Left renal pelvis (tissue), 4 donors: ENCODE results near the gene KCNJ6. TPM values are rescaled to one million over a fixed set of nuclear protein-coding genes. Genes with fewer than 3 reads are reported as not detected.
"Not testable (repeated sequence)": the region's sequence is repeated elsewhere in the genome, so short reads cannot be mapped to it uniquely, and the experiment has no call there.

ENCODE experiments used
- DNase-seq, 4 donors: peaks; one replicate each; pipeline ENCODE4 v3.0.0-alpha.2; 2013; ENCODE audit warnings: low read depth in 4 of 4, low spot score in 3 of 4
- polyA plus RNA-seq, 4 donors: library from polyadenylated mRNA; unstranded; fragments of 120-200 nt; gene quantifications; one replicate each; pipeline ENCODE4 v1.2.1, GENCODE V29; 2013; ENCODE audit not compliant: insufficient read length in 4 of 4

Gene KCNJ6
- polyA plus RNA-seq, 4 donors = 0.23 to 0.49 (median 0.27) TPM

DNA sequence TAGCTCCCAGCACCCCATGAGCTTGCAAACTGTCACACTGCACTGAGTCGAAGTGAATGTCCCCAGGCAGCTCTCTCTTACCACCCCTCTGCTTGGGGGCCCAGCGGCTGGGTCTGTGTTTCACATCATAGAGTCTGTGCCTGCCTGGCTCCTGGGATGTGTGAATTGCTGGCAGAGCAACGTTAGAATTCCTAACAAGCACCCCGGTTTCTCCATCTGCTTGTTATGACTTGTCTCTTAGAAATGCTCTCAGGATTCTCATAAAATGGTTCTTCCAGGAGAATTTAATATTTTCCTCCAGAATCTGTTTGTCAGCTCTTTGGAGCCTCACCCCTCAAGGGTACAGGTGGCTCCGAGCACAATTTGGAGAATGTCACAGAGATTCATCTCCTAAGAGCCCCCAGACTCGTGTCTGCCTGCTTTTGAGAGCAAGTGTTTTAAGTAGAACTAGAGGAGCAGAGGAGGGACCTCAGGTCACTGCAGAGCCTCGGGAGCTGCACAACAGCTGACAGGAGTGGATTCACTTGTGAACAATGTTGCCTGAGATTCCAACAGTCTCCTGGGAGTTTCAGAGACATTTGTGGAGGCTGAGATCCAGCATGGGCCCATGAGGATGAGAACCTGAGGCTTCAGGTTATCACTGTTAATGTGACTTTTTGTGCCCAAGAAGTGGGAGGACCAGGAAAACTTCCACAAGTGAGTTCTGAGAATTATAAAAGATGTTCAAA lies 131.5 kb downstream of the KCNJ6 start:
- no peak for DNase-seq

GRCh38 chr21:37783016-37783415 lies 133.2 kb downstream of the KCNJ6 start:
- no peak for DNase-seq

DNA sequence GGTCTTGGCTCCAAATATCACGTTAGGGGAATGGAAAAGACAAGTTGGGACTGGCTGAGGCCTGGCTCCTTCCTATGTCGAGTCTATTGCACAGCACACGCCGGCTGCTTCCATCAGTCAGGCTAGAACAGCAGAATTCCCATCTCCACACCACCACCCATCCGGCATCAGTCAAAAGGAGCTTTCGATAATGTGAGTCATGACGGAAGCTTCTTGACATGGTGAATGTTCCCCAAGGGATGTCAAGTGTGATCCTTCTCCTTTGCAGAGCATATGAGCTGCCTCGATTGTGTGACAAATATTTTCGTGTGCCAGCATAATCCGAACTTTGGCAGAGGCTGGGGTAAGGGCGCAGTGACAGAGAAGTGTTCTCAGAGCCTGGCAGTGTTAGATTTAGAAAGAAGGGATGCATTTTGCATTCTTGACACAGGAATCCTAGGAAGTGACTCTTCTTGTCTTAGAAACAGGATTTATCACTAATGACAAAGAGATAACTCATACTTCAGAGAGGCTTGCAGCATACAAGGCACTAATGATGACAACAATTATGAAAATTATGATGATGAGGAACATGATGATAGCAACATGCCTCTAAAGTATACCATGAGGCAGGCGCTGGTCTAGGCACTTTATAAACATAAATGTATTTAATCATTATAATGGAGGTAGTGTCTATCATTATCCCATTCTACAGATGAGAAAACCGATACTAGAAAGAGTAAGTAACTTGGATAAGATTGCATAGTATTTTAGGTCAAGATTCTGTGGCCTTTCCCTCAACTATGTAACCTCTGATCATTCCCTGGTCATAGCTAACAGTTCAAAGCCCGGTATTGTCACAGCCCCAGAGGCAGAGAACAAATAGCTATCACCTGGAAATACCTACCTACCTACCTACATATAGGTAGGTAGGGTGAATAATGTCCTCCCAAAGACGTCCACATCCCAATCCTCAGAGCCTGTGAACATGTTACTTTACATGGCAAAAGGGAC lies 135.0 kb downstream of the KCNJ6 start:
- DNase-seq = no peak

DNA sequence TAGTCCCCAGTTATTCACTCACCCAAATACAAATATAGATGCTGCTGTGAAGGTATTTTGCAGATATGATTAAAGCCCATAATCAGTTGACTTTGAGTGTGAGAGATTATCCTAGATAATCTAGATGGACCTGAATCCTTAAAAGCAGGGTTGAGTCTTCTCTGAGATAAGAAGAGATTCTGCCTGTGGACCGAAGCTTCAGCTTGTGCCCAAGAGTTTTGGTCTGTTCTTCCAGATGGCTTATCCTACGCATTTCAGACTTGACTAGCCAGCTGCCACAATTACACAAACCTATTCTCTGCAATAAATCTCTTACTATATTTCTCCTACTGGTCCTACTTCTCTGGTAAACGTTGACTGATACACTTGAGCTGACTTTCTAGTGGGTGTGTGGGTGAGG lies 145.1 kb downstream of the KCNJ6 start:
- no peak for DNase-seq

DNA sequence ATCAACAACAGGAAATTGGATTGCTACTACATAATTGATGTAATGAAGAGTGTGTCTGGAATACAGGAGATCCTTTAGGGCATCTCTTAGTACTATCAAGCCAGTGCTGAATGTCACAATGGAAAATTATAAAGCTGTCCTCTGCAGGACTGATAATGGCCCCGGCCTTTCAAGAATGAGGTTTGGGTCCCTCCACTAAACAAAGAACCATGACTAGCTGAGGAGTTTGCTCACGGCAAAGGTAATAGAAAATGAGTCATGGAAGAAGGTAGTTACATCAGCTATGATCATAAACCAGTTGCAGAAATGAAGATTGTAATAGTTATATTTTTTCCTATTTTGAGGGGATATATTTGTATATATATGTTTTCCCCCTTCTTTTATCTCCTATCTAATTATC lies 145.8 kb downstream of the KCNJ6 start:
- no peak for DNase-seq

DNA sequence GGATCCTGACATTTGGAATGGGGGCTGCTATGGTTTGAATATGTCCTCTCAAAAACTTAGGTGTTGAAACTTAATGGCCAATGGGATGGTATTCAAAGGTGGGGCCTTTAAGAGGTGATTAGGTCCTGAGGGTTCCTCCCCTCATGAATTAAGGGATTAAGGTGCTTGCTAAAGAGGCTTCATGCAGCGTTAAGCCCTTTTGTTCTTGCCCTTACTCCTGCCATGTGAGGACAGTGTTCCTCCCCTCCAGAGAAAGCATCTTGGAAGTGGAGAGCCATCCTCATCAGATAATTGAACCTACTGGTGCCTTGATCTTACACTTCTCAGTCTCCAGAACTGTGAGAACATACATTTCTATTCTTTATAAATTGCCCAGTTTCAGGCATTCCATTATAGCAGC lies 146.6 kb downstream of the KCNJ6 start:
- no peak for DNase-seq

DNA sequence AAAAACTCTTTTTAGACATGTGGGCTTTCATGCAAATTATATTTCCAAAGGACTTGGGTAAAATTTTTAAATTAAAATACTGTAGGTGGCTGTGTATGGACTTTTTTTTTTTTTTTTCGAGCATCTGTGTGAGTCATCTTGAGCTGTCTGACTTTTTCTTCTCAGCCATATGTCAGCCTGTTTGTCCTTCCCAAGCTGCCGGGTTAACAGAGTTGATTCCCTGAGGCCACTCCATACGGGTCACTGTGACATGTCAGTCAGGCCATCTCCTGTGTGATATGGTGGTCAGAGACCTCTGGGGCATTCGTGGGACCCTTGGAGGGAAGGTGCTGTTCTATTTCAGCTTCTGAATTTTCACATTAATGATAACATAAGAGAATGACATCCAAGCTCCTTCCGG lies 148.3 kb downstream of the KCNJ6 start:
- DNase-seq = no peak

DNA sequence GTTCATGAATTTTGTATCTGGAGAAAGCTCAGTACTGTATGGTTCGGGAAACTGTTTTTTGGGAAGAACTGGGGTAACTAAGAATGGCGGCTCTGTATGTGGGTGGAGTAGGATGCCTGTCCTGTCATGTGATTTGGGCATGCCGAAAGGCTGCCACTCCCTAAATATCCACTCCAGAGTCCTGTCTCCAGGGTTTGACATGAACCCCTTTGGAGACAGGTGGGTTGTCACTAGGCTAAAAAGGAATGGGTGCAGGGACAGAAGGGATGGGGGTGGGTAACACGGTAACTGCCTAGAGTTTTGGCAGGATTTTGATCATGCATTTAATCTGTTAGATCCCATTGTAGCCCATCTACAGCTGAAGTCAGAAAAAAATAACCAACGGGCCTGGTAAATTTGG lies 150.1 kb downstream of the KCNJ6 start:
- no peak for DNase-seq

DNA sequence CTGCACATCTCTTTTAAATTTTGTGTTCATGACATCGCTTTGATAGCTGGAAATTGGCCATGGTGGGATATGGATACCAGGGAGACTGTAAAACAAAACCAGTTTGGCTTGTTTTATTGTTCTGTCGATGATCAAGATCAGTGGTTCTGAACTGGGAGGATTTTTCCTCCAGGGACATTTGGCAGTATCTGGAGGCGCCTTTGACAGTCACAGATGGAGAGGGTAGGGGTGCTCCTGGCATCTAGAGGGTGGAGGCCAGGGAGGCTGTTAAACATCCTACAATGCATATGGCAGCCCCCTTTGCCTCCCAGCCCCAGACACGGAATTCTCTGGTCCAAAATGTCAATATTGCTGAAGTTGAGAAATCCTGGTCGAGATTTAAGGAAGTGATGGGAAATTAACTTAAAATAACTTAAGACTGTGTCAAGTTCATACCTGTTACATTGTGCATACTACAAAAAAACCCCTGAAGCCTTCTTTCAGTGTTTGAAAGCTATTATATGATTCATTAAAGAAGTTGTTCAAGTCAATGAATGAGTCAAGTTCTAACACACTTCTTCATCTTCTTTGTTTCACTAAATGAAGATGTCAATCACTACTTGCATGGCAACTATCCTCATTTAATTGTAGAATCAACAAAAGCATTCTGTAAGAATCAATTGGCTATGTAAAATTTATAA lies 150.9 kb downstream of the KCNJ6 start:
- DNase-seq = no peak

GRCh38 chr21:37764691-37765090 lies 151.6 kb downstream of the KCNJ6 start:
- DNase-seq = no peak

DNA sequence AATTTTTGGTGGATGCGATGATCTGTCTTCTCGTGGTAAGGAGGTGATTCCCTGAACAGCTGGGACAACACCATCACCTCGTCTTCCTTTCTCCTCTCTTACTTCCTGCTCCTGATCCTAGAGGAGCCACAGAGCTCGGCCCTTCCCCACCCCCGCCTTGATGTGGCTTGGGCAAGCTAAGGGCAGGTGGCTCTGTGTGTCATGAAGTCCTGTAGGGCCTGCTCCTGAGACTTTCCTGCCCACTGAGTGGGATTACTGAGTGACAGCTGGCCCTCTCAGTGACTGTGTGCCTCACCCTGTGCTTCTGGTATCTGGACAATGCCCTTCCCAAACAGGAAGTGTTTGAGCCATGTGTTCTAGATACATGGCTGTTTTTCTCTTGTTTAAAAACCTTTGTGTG lies 153.0 kb downstream of the KCNJ6 start:
- DNase-seq = no peak

GRCh38 chr21:37762606-37763005 lies 153.7 kb downstream of the KCNJ6 start:
- no peak for DNase-seq

DNA sequence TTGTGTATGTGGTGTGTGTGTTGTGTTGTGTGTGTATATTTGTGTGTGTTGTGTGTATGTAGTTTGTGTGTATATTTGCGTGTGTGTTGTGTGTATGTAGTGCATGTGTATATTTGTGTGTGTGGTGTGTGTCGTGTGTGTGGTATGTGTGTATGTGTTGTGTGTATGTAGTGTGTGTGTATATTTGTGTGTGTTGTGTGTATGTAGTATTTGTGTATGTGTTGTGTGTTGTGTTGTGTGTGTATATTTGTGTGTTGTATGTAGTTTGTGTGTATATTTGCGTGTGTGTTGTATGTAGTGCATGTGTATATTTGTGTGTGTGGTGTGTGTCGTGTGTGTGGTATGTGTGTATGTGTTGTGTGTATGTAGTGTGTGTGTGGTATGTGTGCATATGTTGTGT lies 154.9 kb downstream of the KCNJ6 start:
- DNase-seq = not testable (repeated sequence)

- no peak for DNase-seq
These were observed 156.5 kb downstream of the KCNJ6 start for GRCh38 chr21:37759777-37760176.

GRCh38 chr21:37758982-37759381 lies 157.3 kb downstream of the KCNJ6 start:
- DNase-seq = peak in 1 of 4 donors; percentile 19

GRCh38 chr21:37757606-37758376 lies 158.5 kb downstream of the KCNJ6 start:
- DNase-seq = no peak

DNA sequence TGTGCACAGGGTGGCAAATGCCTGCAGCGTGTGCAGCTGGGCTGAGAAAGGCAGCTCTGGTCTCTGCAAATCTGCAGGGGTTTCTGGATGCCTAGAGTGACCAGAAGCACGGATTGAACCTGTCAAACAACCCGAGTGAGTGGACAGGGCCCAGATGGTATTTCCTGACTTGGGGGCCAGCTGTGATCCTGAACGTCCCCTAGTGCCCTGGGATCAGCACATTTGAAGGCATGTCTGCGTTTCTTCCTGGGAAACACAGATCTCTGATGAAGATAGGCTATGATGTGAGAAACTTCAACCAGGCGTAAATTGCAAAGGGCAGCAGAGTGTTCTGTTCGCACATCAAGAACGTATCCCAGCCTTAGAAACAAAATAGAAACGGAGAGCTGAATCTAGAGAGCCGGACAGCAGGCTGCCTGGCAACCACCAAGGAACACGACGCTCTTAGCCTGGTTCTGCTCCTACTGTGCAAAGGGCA lies 163.1 kb downstream of the KCNJ6 start:
- no peak for DNase-seq

- DNase-seq = no peak
These were observed 164.8 kb downstream of the KCNJ6 start for GRCh38 chr21:37751268-37751975.

DNA sequence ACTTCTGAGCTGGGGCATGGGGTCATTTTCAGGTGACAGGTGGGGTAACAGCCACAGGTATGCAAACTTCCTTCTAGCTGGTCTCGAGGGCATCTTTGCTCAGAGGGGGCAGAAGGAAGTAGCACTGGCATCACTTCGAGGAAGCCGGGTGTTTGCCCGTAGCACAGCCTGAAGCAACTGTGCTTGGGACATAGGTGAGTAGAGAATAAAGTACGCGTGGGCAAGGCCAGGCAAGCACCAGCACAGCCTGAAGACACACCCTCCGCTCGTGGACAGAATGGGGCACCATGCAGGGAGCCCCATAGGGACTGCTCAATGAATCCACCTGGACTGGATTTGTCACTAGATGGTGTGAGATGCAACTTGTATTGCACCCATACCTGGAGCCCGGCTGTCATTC lies 167.1 kb downstream of the KCNJ6 start:
- no peak for DNase-seq

DNA sequence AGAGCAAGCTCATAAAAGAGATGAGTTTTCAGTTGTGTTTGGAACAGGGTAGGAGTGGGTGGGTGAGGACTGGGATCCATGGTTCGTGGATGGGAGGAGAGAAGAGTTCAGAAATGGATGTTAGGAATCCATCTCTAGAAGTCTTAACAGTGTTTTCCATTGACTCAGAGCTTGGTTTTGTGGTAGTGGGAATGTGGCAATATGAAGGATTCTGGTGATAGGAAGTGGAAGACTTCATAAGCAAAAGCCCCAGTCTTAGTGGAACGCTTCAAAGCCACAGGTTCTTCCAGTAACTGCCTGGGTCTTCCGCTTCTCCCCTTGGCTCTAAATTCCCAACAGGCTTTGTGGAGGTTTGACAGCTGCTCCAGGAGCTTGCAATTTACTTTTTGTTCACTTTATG lies 167.9 kb downstream of the KCNJ6 start:
- DNase-seq = no peak
